Measurements from ENCODE around the gene CEBPG.

The CEBPG gene

GRCh38 chr19:33349319-33350289 lies 23.9 kb upstream of the CEBPG start:
- DNase-seq (ENCODE audit: low read depth) = no peak
- no peak for TF ChIP-seq CTCF (IDR thresholded peaks at IDR 0.05; ENCODE audit: low read depth, low read length, missing control alignments)

GRCh38 chr19:33350538-33351309 lies 22.8 kb upstream of the CEBPG start:
- no peak for TF ChIP-seq CTCF (IDR thresholded peaks at IDR 0.05; ENCODE audit: low read depth, low read length, missing control alignments)
- no peak overlapping the region for H3K4me3 ChIP-seq (ENCODE audit: low read depth, low read length)
- no peak for DNase-seq (ENCODE audit: low read depth)

More at GRCh38 chr19:33349319-33350289, 23.9 kb upstream of the CEBPG start:
- no peak overlapping the region for H3K4me3 ChIP-seq (ENCODE audit: low read depth, low read length)

DNA sequence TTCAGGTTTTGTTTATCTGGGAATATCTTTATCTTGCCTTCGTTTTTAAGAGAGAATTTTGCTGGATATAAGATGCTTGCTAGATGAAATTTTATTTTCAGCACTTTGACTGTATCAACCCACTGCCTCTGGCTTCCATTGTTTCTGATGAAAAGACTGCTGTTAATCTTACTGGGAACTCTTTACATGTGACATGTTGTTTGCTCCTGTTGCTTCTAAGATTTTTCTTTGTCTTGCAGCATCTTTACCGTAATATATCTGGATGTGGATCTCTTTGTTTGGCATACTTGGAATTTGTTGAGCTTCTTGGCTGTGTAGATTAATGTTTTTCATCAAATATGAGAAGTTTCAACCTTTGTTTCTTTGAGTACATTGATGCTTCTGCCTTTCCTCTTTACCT lies 18.0 kb upstream of the CEBPG start:
- H3K4me3 ChIP-seq (ENCODE audit: low read depth, low read length) = no peak overlapping the region
- TF ChIP-seq CTCF (IDR thresholded peaks at IDR 0.05; ENCODE audit: low read depth, low read length, missing control alignments) = no peak
- no peak for DNase-seq (ENCODE audit: low read depth)

DNA sequence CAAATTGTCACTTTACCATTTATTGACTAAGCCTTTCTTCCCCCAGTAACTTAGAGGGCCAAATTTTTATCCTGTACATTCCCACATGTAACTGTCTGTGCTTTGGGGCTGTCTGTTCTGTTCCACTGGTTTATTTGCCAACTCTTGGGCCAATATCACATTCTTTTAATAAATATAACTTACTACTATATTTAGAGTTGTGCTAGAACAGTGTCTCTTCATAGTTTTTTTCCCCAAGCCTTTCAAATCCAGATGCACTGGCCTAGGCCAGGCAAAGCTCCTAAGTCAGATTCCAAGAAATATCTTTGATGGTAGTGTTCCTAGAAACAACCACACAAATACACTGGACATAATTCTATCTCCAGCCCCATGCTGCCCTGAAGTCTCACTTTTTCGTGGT lies 16.0 kb upstream of the CEBPG start:
- H3K4me3 ChIP-seq (ENCODE audit: low read depth, low read length) = no peak overlapping the region
- TF ChIP-seq CTCF (IDR thresholded peaks at IDR 0.05; ENCODE audit: low read depth, low read length, missing control alignments) = no peak
- DNase-seq (ENCODE audit: low read depth) = no peak

DNA sequence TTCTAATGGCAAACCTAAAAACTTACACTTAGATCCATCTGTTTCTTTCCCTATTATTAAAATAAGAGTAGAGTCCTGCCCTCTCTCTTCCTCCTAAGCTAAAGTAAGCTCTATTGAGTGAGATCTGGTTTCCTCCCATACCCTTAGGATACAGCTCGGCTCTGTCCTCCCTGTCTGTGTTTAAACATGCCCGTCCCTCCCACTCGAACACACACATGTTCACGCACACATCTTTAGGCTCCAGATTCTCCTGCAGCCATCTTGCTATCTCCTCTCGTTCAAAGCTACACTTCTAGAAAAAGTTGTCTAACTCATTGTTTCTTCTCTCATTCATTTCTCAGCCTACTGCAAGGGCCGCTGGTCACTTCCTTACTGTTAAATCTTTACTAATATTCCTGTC lies 15.1 kb upstream of the CEBPG start:
- no peak overlapping the region for H3K4me3 ChIP-seq (ENCODE audit: low read depth, low read length)
- DNase-seq (ENCODE audit: low read depth) = no peak
- TF ChIP-seq CTCF (IDR thresholded peaks at IDR 0.05; ENCODE audit: low read depth, low read length, missing control alignments) = no peak

- no peak for TF ChIP-seq CTCF (IDR thresholded peaks at IDR 0.05; ENCODE audit: low read depth, low read length, missing control alignments)
- no peak for DNase-seq (ENCODE audit: low read depth)
- H3K4me3 ChIP-seq (ENCODE audit: low read depth, low read length) = no peak overlapping the region
Measured at GRCh38 chr19:33359581-33359980, 13.9 kb upstream of the CEBPG start.
